H1 (cell line): ENCODE data around the gene ADNP. TPM values are rescaled to one million over a fixed set of nuclear protein-coding genes. Genes with fewer than 3 reads are reported as not detected.

ENCODE experiments used
- CTCF ChIA-PET: fragments of 300-600 bp; sonication (Branson Sonifier 250); formaldehyde crosslinking; loops from one replicate; lab custom pipeline; 2021; ENCODE audit not compliant: partially characterized antibody; lab: Charles Lee
- POLR2A ChIA-PET: fragments of 300-600 bp; sonication (Branson Sonifier 250); formaldehyde crosslinking; loops from one replicate; lab custom pipeline; 2021; ENCODE audit warnings: inconsistent platforms; ENCODE audit not compliant: partially characterized antibody; lab: Charles Lee
- DNase-seq, 2 experiments: peaks; one replicate each; pipeline versions ENCODE4 v3.0.0 to v3.0.0-alpha.2; 2010 to 2022; ENCODE audit warnings: low spot score in 2 of 2, low read depth in 1 of 2, mixed read lengths in 1 of 2
- FAIRE-seq: peaks from 2 replicates; lab custom pipeline; 2011; peaks lifted over from hg19 to GRCh38; lab: Jason Lieb, UNC
- H2AFZ ChIP-seq: 2 replicates; pipeline ENCODE4 v1.8.1; 2012; ENCODE audit warnings: low read length, inconsistent platforms
- H2AK5ac ChIP-seq: 2 replicates; pipeline ENCODE4 v1.6.1; 2013; ENCODE audit warnings: low read depth, low read length
- H2BK120ac ChIP-seq: replicated peaks from 2 replicates; pipeline ENCODE3; 2013; ENCODE audit warnings: low read depth, low read length, inconsistent platforms
- H2BK12ac ChIP-seq: 2 replicates; pipeline ENCODE4 v1.6.1; 2013; ENCODE audit warnings: low read depth, low read length
- H2BK15ac ChIP-seq: 2 replicates; pipeline ENCODE4 v1.6.1; 2013; ENCODE audit warnings: low read length
- H2BK20ac ChIP-seq: 2 replicates; pipeline ENCODE4 v1.6.1; 2013; ENCODE audit warnings: low read length
- H2BK5ac ChIP-seq: 2 replicates; pipeline ENCODE4 v1.6.1; 2013; ENCODE audit warnings: low read depth, low read length
- H3K14ac ChIP-seq: 2 replicates; pipeline ENCODE4 v1.6.1; 2013; ENCODE audit warnings: inconsistent platforms; ENCODE audit not compliant: insufficient read length
- H3K18ac ChIP-seq: 2 replicates; pipeline ENCODE4 v1.6.1; 2013; ENCODE audit warnings: low read length; ENCODE audit errors: extremely low read depth
- H3K23ac ChIP-seq: 2 replicates; pipeline ENCODE4 v1.6.1; 2013; ENCODE audit warnings: inconsistent platforms; ENCODE audit not compliant: insufficient read length
- H3K23me2 ChIP-seq: 2 replicates; pipeline ENCODE4 v1.6.1; 2013; ENCODE audit warnings: low read depth, low read length
- H3K27ac ChIP-seq: 2 replicates; pipeline ENCODE4 v1.6.1; 2011; ENCODE audit warnings: low read depth, low read length, inconsistent platforms
- H3K27me3 ChIP-seq, 4 experiments: replicated peaks in 1 of 4; 1 replicate in 1 of 4; 2 replicates in 3 of 4; pipeline versions ENCODE4 v1.6.1 to v1.8.1; 2011 to 2013; ENCODE audit warnings: low read length in 3 of 4, mild to moderate bottlenecking in 3 of 4, inconsistent platforms in 2 of 4, mixed read lengths in 2 of 4, moderate library complexity in 1 of 4; ENCODE audit not compliant: control insufficient read depth in 3 of 4, insufficient read depth in 3 of 4; ENCODE audit errors: extremely low read depth in 1 of 4
- H3K36me3 ChIP-seq, 4 experiments: 2 replicates each; pipeline versions ENCODE4 v1.6.1 to v1.8.1; 2011 to 2013; ENCODE audit warnings: mild to moderate bottlenecking in 4 of 4, low read length in 3 of 4, moderate library complexity in 2 of 4, control low read depth in 1 of 4, inconsistent platforms in 1 of 4; ENCODE audit not compliant: insufficient read depth in 4 of 4, control insufficient read depth in 2 of 4
- H3K4ac ChIP-seq: replicated peaks from 2 replicates; pipeline ENCODE3; 2013; ENCODE audit warnings: low read length, low read depth, mixed read lengths, inconsistent platforms; ENCODE audit not compliant: insufficient read length
- H3K4me1 ChIP-seq, 4 experiments: replicated peaks in 1 of 4; 1 replicate in 1 of 4; 2 replicates in 3 of 4; pipeline versions ENCODE4 v1.6.1 to v1.8.1; 2011 to 2013; ENCODE audit warnings: low read length in 3 of 4, inconsistent platforms in 2 of 4, mixed read lengths in 1 of 4; ENCODE audit not compliant: insufficient read depth in 4 of 4, control insufficient read depth in 3 of 4
- H3K4me2 ChIP-seq, 2 experiments: 2 replicates each; pipeline versions ENCODE4 v1.6.1 to v1.8.1; 2011 to 2013; ENCODE audit warnings: low read depth in 2 of 2, low read length in 2 of 2, control low read depth in 1 of 2, inconsistent platforms in 1 of 2, mild to moderate bottlenecking in 1 of 2; ENCODE audit not compliant: insufficient read depth in 1 of 2
- H3K4me3 ChIP-seq, 4 experiments: fragments of 200-600, 300-600 bp in 1 of 4; sonication (generic), shearing (Covaris generic), sonication (Bioruptor Twin) in 1 of 4; 2 replicates each; pipeline versions ENCODE4 v1.5.1 to v1.8.1; 2011 to 2016; ENCODE audit warnings: low read length in 4 of 4, low read depth in 3 of 4, control low read depth in 2 of 4, inconsistent platforms in 2 of 4, mild to moderate bottlenecking in 2 of 4, mixed read lengths in 1 of 4, moderate library complexity in 1 of 4; ENCODE audit not compliant: insufficient read depth in 2 of 4; ENCODE audit errors: extremely low read depth in 1 of 4
- H3K56ac ChIP-seq: replicated peaks from 2 replicates; pipeline ENCODE3; 2013; ENCODE audit warnings: low read depth, mild to moderate bottlenecking, mixed read lengths, low read length, inconsistent platforms; ENCODE audit not compliant: insufficient read length
- H3K79me1 ChIP-seq: 2 replicates; pipeline ENCODE4 v1.6.1; 2013; ENCODE audit warnings: low read depth, low read length, control low read depth
- H3K79me2 ChIP-seq, 2 experiments: 2 replicates each; pipeline versions ENCODE4 v1.6.1 to v1.8.1; 2012 to 2013; ENCODE audit warnings: low read length in 2 of 2, mild to moderate bottlenecking in 2 of 2, inconsistent platforms in 1 of 2; ENCODE audit not compliant: insufficient read depth in 2 of 2, control insufficient read depth in 1 of 2
- H3K9ac ChIP-seq, 4 experiments: replicated peaks in 1 of 4; 1 replicate in 1 of 4; 2 replicates in 3 of 4; pipeline versions ENCODE4 v1.6.1 to v1.8.1; 2011 to 2013; ENCODE audit warnings: low read depth in 3 of 4, low read length in 3 of 4, control low read depth in 2 of 4, mild to moderate bottlenecking in 2 of 4, moderate library complexity in 2 of 4, inconsistent platforms in 1 of 4; ENCODE audit errors: extremely low read depth in 1 of 4
- H3K9me3 ChIP-seq, 2 experiments: 2 replicates each; pipeline versions ENCODE4 v1.6.1 to v1.8.1; 2012 to 2013; ENCODE audit warnings: mild to moderate bottlenecking in 2 of 2, moderate library complexity in 2 of 2, control low read depth in 1 of 2, inconsistent platforms in 1 of 2, low read depth in 1 of 2, low read length in 1 of 2, mixed read lengths in 1 of 2; ENCODE audit not compliant: insufficient read depth in 2 of 2
- H4K20me1 ChIP-seq, 2 experiments: replicated peaks in 1 of 2; 2 replicates each; pipeline versions ENCODE3 to v1.8.1; 2011 to 2013; ENCODE audit warnings: inconsistent platforms in 2 of 2, low read length in 2 of 2, mild to moderate bottlenecking in 1 of 2; ENCODE audit not compliant: insufficient read depth in 2 of 2, control insufficient read depth in 1 of 2
- H4K5ac ChIP-seq: 2 replicates; pipeline ENCODE4 v1.6.1; 2013; ENCODE audit warnings: low read length, low read depth, mixed read lengths, inconsistent platforms; ENCODE audit not compliant: insufficient read length
- H4K8ac ChIP-seq: 2 replicates; pipeline ENCODE4 v1.8.0; 2013; ENCODE audit warnings: mild to moderate bottlenecking, moderate library complexity, low read length, inconsistent platforms; ENCODE audit not compliant: insufficient read depth; ENCODE audit errors: extremely low read depth
- H4K91ac ChIP-seq: replicated peaks from 2 replicates; pipeline ENCODE3; 2013; ENCODE audit warnings: low read length, mixed read lengths, inconsistent platforms; ENCODE audit not compliant: insufficient read length
- FOSL1 ChIP-seq: IDR thresholded peaks from 2 replicates; pipeline ENCODE4 v1.6.1; 2011; ENCODE audit warnings: mild to moderate bottlenecking, low read depth, low read length, moderate library complexity; ENCODE audit not compliant: insufficient read depth
- SP1 ChIP-seq: IDR thresholded peaks from 2 replicates; pipeline ENCODE4 v1.6.1; 2011; ENCODE audit warnings: low read depth, low read length
- WGBS, 2 experiments: shearing (Covaris generic) in 1 of 2; methylation state at CpG; one replicate each; pipeline versions ENCODE4 v1.1.6 to v1.1.7; 2013 to 2015; ENCODE audit warnings: low lambda C conversion rate in 2 of 2, mixed read lengths in 2 of 2, inconsistent platforms in 1 of 2, low coverage in 1 of 2, missing lambda C conversion rate in 1 of 2; ENCODE audit not compliant: insufficient replicate concordance in 2 of 2, insufficient coverage in 1 of 2, insufficient read length in 1 of 2; ENCODE audit errors: extremely low coverage in 1 of 2, missing lambda C conversion rate in 1 of 2; 5-methylcytosine and 5-hydroxymethylcytosine counted together
- polyA plus RNA-seq, 7 experiments: library from polyadenylated mRNA; depleted of rRNA in 3 of 7; stranded (reverse) in 5 of 7; unstranded in 2 of 7; fragments of >200 nt in 5 of 7; fragments of 200-250 nt in 2 of 7; gene quantifications; 1 replicate in 5 of 7; 2 replicates in 1 of 7; 4 replicates in 1 of 7; pipeline versions ENCODE4 v1.2.1 to v1.2.3, GENCODE V29; 2011 to 2013; ENCODE audit warnings: missing spikeins in 2 of 7, mixed read lengths in 2 of 7
- small RNA-seq: library from polyadenylated mRNA; stranded (forward); fragments of <200 nt; extraction: miRNeasy Mini kit (QIAGEN cat#:217004); gene quantifications from one replicate; pipeline ENCODE3, GENCODE V24; 2013; ENCODE audit not compliant: insufficient read depth
- total RNA-seq: library from RNA; stranded (reverse); fragmentation: NEBNext Ultra II Directional; extraction: Animal tissue kit (Norgen Biotek cat#: 25700); gene quantifications from 2 replicates; pipeline ENCODE4 v1.2.1, GENCODE V29; 2021

ADNP gene
- total and polyA plus RNA-seq, 2 of the 8 experiments (the other 6 are each of a cell fraction or from before 2014, with no cell fraction given), result 31.6 to 123 TPM

GRCh38 chr20:50842821-50843220 is 88.4 kb downstream of the ADNP start:
- CTCF ChIA-PET, result interaction anchor here (1.1 to 1.2 kb wide), 2 partner anchors 11 to 34 kb away, joined by 3 read pairs; no protein-coding TSS in a partner anchor
- no peak overlapping the region for H3K56ac ChIP-seq
- H3K4me3 ChIP-seq, result no peak overlapping the region
- no peak overlapping the region for H3K4ac ChIP-seq
- H4K91ac ChIP-seq, result no peak overlapping the region
- no peak overlapping the region for H4K8ac ChIP-seq
- WGBS, 2 experiments, result 83% methylated on average over 5 of the region's 5 CpGs; no CpG with 5 or more reads in 1 of the 2 experiments
- H4K20me1 ChIP-seq, result no peaks in the 10 kb centered on the region
- H2AFZ ChIP-seq, result no peak overlapping the region
- H3K9me3 ChIP-seq, result no peaks in the 10 kb centered on the region
- H2BK120ac ChIP-seq, result no peak overlapping the region
- H3K23me2 ChIP-seq, result no peaks in the 10 kb centered on the region
- no peak overlapping the region for H2BK15ac ChIP-seq
- POLR2A ChIA-PET, result no interaction called here
- 0 out of 2 replicates have a peak, but pooled peaks cover 2% of the 10 kb centered on the region for H3K79me1 ChIP-seq
- H3K18ac ChIP-seq, result no peak overlapping the region
- no peaks in the 10 kb centered on the region for H3K79me2 ChIP-seq
- no peak for TF ChIP-seq FOSL1
- TF ChIP-seq SP1, result no peak
- H2BK20ac ChIP-seq, result no peak overlapping the region
- H3K9ac ChIP-seq, result no peak overlapping the region
- no peak overlapping the region for H3K27ac ChIP-seq
- H3K4me2 ChIP-seq, result no peak overlapping the region
- H3K14ac ChIP-seq, result no peak overlapping the region
- DNase-seq (no peak), FAIRE-seq (no peak)
- H3K4me1 ChIP-seq, result no peaks in the 10 kb centered on the region; a peak in 1 of 7 replicates
- no peaks in the 10 kb centered on the region for H3K27me3 ChIP-seq
- no peak overlapping the region for H2AK5ac ChIP-seq
- no peak overlapping the region for H2BK5ac ChIP-seq
- H4K5ac ChIP-seq, result no peak overlapping the region
- no peak overlapping the region for H2BK12ac ChIP-seq
- H3K36me3 ChIP-seq, result no peaks in the 10 kb centered on the region; a peak in 1 of 8 replicates
- H3K23ac ChIP-seq, result no peak overlapping the region

Small RNA genes within 50 kb of the gene (small RNA-seq; reads per million reads assigned to genes)
- not detected for gene TMSB4XP6

Other genes with a start within 250 kb of the ADNP start
- 4.5 and 4.7 TPM in 2 replicates for gene RIPOR3, start 239.9 kb downstream of the ADNP start, total RNA-seq
- 3.6 and 5.6 TPM in 2 replicates for gene RIPOR3, start 239.9 kb downstream of the ADNP start, polyA plus RNA-seq (2011; rRNA removed)
- gene PARD6B, start 199.9 kb downstream of the ADNP start, total RNA-seq, result 27.3 and 34.1 TPM in 2 replicates
- gene PARD6B, start 199.9 kb downstream of the ADNP start, polyA plus RNA-seq (2011; rRNA removed), result 3.3 and 5.2 TPM in 2 replicates
- 21.2 and 21.4 TPM in 2 replicates for gene BCAS4, start 136.4 kb downstream of the ADNP start, total RNA-seq
- gene BCAS4, start 136.4 kb downstream of the ADNP start, polyA plus RNA-seq (2011; rRNA removed), result 22.4 and 23.6 TPM in 2 replicates
- gene DPM1, start 27.1 kb upstream of the ADNP start, total RNA-seq, result 57.0 and 61.1 TPM in 2 replicates
- 21.6 and 42.3 TPM in 2 replicates for gene DPM1, start 27.1 kb upstream of the ADNP start, polyA plus RNA-seq (2011; rRNA removed)
- gene MOCS3, start 27.4 kb upstream of the ADNP start, total RNA-seq, result 6.1 and 6.3 TPM in 2 replicates
- gene MOCS3, start 27.4 kb upstream of the ADNP start, polyA plus RNA-seq (2011; rRNA removed), result 6.2 and 8.1 TPM in 2 replicates
- 16.0 and 17.2 TPM in 2 replicates for gene KCNG1, start 91.7 kb upstream of the ADNP start, total RNA-seq
- gene KCNG1, start 91.7 kb upstream of the ADNP start, polyA plus RNA-seq (2011; rRNA removed), result 18.0 and 35.0 TPM in 2 replicates